ENCODE results near the gene UBE2F.

The UBE2F gene

GRCh38 chr2:238067939-238068338, 101.1 kb downstream of the UBE2F start:
- DNase-seq (ENCODE audit: low read depth in 1 of 2, low spot score in 1 of 2) = no peak
- Histone ChIP-seq H3K4me3 (replicated peaks; ENCODE audit: insufficient read depth, low read length) (no peak overlapping the region), H3K27ac (replicated peaks) (no peak overlapping the region), H3K27me3 (ENCODE audit: insufficient read depth, poor library complexity, severe bottlenecking) (no peaks in the 10 kb centered on the region)
- no peak for TF ChIP-seq POLR2AphosphoS5 (IDR thresholded peaks at IDR 0.05; ENCODE audit: low read depth)
- TF ChIP-seq GABPA (IDR thresholded peaks at IDR 0.05; ENCODE audit: low read depth) = no peak
- TF ChIP-seq CTCF (IDR thresholded peaks at IDR 0.05; ENCODE audit: insufficient read depth, low read length) = no peak
- no peak for TF ChIP-seq REST (IDR thresholded peaks at IDR 0.05; ENCODE audit: insufficient replicate concordance, low read depth)
- TF ChIP-seq SPI1 (IDR thresholded peaks at IDR 0.05; ENCODE audit: borderline replicate concordance, low read depth) = no peak

GRCh38 chr2:238069021-238069709, 102.4 kb downstream of the UBE2F start:
- no peak overlapping the region for H3K27ac ChIP-seq (replicated peaks)
- H3K4me3 ChIP-seq (replicated peaks; ENCODE audit: insufficient read depth, low read length) = no peak overlapping the region
- DNase-seq (ENCODE audit: low read depth in 1 of 2, low spot score in 1 of 2) = no peak
- TF ChIP-seq CTCF (IDR thresholded peaks at IDR 0.05; ENCODE audit: insufficient read depth, low read length) (no peak), POLR2AphosphoS5 (IDR thresholded peaks at IDR 0.05; ENCODE audit: low read depth) (no peak), REST (IDR thresholded peaks at IDR 0.05; ENCODE audit: insufficient replicate concordance, low read depth) (no peak), SPI1 (IDR thresholded peaks at IDR 0.05; ENCODE audit: borderline replicate concordance, low read depth) (no peak), GABPA (IDR thresholded peaks at IDR 0.05; ENCODE audit: low read depth) (no peak)
- no peaks in the 10 kb centered on the region for H3K27me3 ChIP-seq (ENCODE audit: insufficient read depth, poor library complexity, severe bottlenecking)

- TF ChIP-seq SPI1 (IDR thresholded peaks at IDR 0.05; ENCODE audit: borderline replicate concordance, low read depth) = no peak
- TF ChIP-seq CTCF (IDR thresholded peaks at IDR 0.05; ENCODE audit: insufficient read depth, low read length) = no peak
- TF ChIP-seq POLR2AphosphoS5 (IDR thresholded peaks at IDR 0.05; ENCODE audit: low read depth) = no peak
- TF ChIP-seq GABPA (IDR thresholded peaks at IDR 0.05; ENCODE audit: low read depth) = no peak
- no peak for TF ChIP-seq REST (IDR thresholded peaks at IDR 0.05; ENCODE audit: insufficient replicate concordance, low read depth)
- Histone ChIP-seq H3K27me3 (ENCODE audit: insufficient read depth, poor library complexity, severe bottlenecking) (no peaks in the 10 kb centered on the region), H3K27ac (replicated peaks) (no peak overlapping the region), H3K4me3 (replicated peaks; ENCODE audit: insufficient read depth, low read length) (no peak overlapping the region)
- no peak for DNase-seq (ENCODE audit: low read depth in 1 of 2, low spot score in 1 of 2)
These were observed 103.1 kb downstream of the UBE2F start for GRCh38 chr2:238069877-238070276.

All from HL-60 (cell line).